ENCODE results near the gene MPHOSPH10. TPM values are rescaled to one million over a fixed set of nuclear protein-coding genes. Genes with fewer than 3 reads are reported as not detected.

The MPHOSPH10 gene
- total RNA-seq, 2 experiments from 2014 or later: 18.7 to 42.7 TPM

- Histone ChIP-seq H3K4me1 (ENCODE audit: insufficient read depth, low read length, poor library complexity, severe bottlenecking) (peaks cover 18% of the 10 kb centered on the region), H3K27ac (ENCODE audit: low read depth, low read length, poor library complexity, severe bottlenecking) (no peak overlapping the region), H2AFZ (ENCODE audit: low read length) (no peak overlapping the region), H3K4me2 (ENCODE audit: low read length) (no peak overlapping the region), H3K79me2 (ENCODE audit: insufficient read depth, low read depth, low read length) (peaks cover 47% of the 10 kb centered on the region), H3K9me2 (ENCODE audit: insufficient read depth, low read length) (no peaks in the 10 kb centered on the region), H3K4me3 (ENCODE audit: low read depth, low read length, poor library complexity, severe bottlenecking) (no peak overlapping the region), H4K20me1 (ENCODE audit: insufficient read depth, low read length) (no peaks in the 10 kb centered on the region), H3K9me3 (ENCODE audit: low read length) (no peaks in the 10 kb centered on the region), H3K36me3 (ENCODE audit: insufficient read depth, low read length) (peaks cover 58% of the 10 kb centered on the region)
- BruUV-seq (replicated peaks): no TSS peak
- no peak for DNase-seq (ENCODE audit: low spot score)
- no peak for TF ChIP-seq EZH2phosphoT487 (IDR thresholded peaks at IDR 0.05; ENCODE audit: borderline replicate concordance, low read depth, low read length)
- no peak for TF ChIP-seq CTCF (conservative IDR thresholded peaks at IDR 0.05; ENCODE audit: low read length)
- CTCF ChIA-PET (ENCODE audit: unreplicated experiment): no interaction called here
- intact Hi-C loops (cut with micrococcal nuclease; ENCODE audit: unreplicated experiment): no loop called here
- POLR2A ChIA-PET: interaction anchor here (0.7 to 1.8 kb wide), 3 partner anchors 10 to 433 kb away, joined by 3 to 8 read pairs (median 5); no protein-coding TSS in a partner anchor
Observed at GRCh38 chr2:71125506-71126294, 4.7 kb upstream of the MPHOSPH10 start.

GRCh38 chr2:71126957-71127356, 3.5 kb upstream of the MPHOSPH10 start:
- H3K4me1 ChIP-seq (ENCODE audit: insufficient read depth, low read length, poor library complexity, severe bottlenecking): peaks cover 25% of the 10 kb centered on the region
- H2AFZ ChIP-seq (ENCODE audit: low read length): no peak overlapping the region
- no peak overlapping the region for H3K4me3 ChIP-seq (ENCODE audit: low read depth, low read length, poor library complexity, severe bottlenecking)
- no peaks in the 10 kb centered on the region for H3K9me2 ChIP-seq (ENCODE audit: insufficient read depth, low read length)
- H3K36me3 ChIP-seq (ENCODE audit: insufficient read depth, low read length): peaks cover 46% of the 10 kb centered on the region
- peak overlapping the region; percentile 29 for H3K4me2 ChIP-seq (ENCODE audit: low read length)
- DNase-seq (ENCODE audit: low spot score): no peak
- BruUV-seq (replicated peaks): no TSS peak
- CTCF ChIA-PET (ENCODE audit: unreplicated experiment): interaction anchor here (0.5 kb wide), 1 partner anchor 126 kb away, joined by 3 read pairs; no protein-coding TSS in a partner anchor
- POLR2A ChIA-PET: interaction anchor here (0.6 to 1.8 kb wide), 3 partner anchors 9 to 872 kb away, joined by 3 to 8 read pairs (median 4); no protein-coding TSS in a partner anchor
- H3K79me2 ChIP-seq (ENCODE audit: insufficient read depth, low read depth, low read length): peaks cover 59% of the 10 kb centered on the region
- H4K20me1 ChIP-seq (ENCODE audit: insufficient read depth, low read length): peaks cover 3% of the 10 kb centered on the region; the same call in 1 of the 2 replicates
- intact Hi-C loops (cut with micrococcal nuclease; ENCODE audit: unreplicated experiment): loop anchor here (1.0 kb wide), 1 partner anchor 45 kb away; no protein-coding TSS in a partner anchor
- no peaks in the 10 kb centered on the region for H3K9me3 ChIP-seq (ENCODE audit: low read length)
- TF ChIP-seq EZH2phosphoT487 (IDR thresholded peaks at IDR 0.05; ENCODE audit: borderline replicate concordance, low read depth, low read length): no peak
- TF ChIP-seq CTCF (conservative IDR thresholded peaks at IDR 0.05; ENCODE audit: low read length): no peak
- no peak overlapping the region for H3K27ac ChIP-seq (ENCODE audit: low read depth, low read length, poor library complexity, severe bottlenecking)
